ENCODE results near the gene USP2.

The USP2 gene

GRCh38 chr11:119340335-119341221, 40.9 kb downstream of the USP2 start, which contains the start of gene C1QTNF5:
TSS of gene C1QTNF5 (minus strand) at chr11:119340883. CDS start at chr11:119340397, 486 bp downstream.
- no peak for DNase-seq

- DNase-seq, result peak; percentile 53
Measured at GRCh38 chr11:119339589-119340334, 41.7 kb downstream of the USP2 start.

- no peak for DNase-seq
Measured at GRCh38 chr11:119338965-119339588, 42.4 kb downstream of the USP2 start.

GRCh38 chr11:119338318-119338890, 43.1 kb downstream of the USP2 start:
- peak; percentile 87 for DNase-seq

GRCh38 chr11:119337581-119338317, 43.7 kb downstream of the USP2 start:
- no peak for DNase-seq

GRCh38 chr11:119336744-119337469, 44.6 kb downstream of the USP2 start:
- DNase-seq, result no peak

- no peak for DNase-seq
Measured at GRCh38 chr11:119335655-119336543, 45.6 kb downstream of the USP2 start.

GRCh38 chr11:119335091-119335654, 46.3 kb downstream of the USP2 start:
- no peak for DNase-seq

- DNase-seq, result peak; percentile 99
Measured at GRCh38 chr11:119334174-119334930, 47.1 kb downstream of the USP2 start, which contains the start of gene RNF26. TSS of gene RNF26 (plus strand) at chr11:119334527. CDS start at chr11:119335123, 596 bp downstream.

- DNase-seq, result no peak
Measured at GRCh38 chr11:119332111-119332765, 49.3 kb downstream of the USP2 start.

GRCh38 chr11:119330237-119330636, 51.3 kb downstream of the USP2 start:
- DNase-seq, result no peak

GRCh38 chr11:119329320-119329719, 52.2 kb downstream of the USP2 start:
- DNase-seq, result no peak

- DNase-seq, result no peak
Measured at GRCh38 chr11:119324189-119324588, 57.3 kb downstream of the USP2 start.

GRCh38 chr11:119323532-119324033, 57.9 kb downstream of the USP2 start:
- DNase-seq, result peak; percentile 82

- no peak for DNase-seq
Measured at GRCh38 chr11:119322921-119323531, 58.5 kb downstream of the USP2 start.

GRCh38 chr11:119322360-119322739, 59.1 kb downstream of the USP2 start:
- DNase-seq, result no peak

GRCh38 chr11:119320776-119321524, 60.5 kb downstream of the USP2 start:
- peak; percentile 58 for DNase-seq

Measured in hematopoietic multipotent progenitor cell treated with erythropoietin and hydrocortisone succinate and interleukin-3 and kit ligand, for 4 days (in vitro differentiated cells).